ENCODE measurements around the gene CREBBP.
A peak's percentile ranks its signal among the peaks of the same experiment; 100 is the strongest.

The CREBBP gene

DNA sequence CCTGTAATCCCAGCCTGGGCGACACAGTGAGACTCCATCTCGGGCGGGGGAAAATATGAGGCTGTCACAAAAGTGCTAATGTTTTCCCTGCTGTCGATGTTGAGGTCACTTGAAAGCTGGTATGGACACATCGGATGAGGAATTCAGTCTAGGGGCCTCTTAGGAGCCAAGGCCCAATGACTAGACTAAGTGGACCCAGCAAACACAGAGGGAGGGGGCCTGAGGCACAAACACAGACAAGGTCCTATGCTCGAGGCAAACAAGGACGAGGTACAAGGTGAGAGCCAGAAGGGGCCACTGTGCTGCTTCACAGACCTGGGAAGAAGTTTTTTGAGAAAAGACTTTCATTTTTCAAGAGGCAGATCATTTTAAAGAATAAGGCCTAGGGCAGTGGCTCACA lies 178.4 kb downstream of the CREBBP start:
- DNase-seq, result no peak

DNA sequence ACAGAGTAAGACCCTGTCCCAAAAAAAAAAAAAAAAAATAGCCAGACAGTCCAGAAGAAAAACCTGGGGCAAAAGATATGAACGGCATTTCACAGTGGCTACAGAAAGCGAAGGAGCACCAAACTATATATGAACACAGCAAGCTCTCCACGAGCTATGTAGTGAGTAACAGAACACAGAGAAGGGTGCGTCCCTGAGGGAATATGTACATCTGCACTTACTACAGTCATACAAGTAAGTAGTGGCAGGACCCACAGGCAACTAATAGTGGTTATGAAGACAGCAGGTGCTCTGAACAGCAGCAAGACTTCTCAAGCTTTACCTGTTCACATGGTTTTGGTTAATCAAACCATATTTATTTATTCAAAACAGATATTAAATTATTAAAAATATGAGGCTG lies 179.0 kb downstream of the CREBBP start:
- DNase-seq, result no peak

DNA sequence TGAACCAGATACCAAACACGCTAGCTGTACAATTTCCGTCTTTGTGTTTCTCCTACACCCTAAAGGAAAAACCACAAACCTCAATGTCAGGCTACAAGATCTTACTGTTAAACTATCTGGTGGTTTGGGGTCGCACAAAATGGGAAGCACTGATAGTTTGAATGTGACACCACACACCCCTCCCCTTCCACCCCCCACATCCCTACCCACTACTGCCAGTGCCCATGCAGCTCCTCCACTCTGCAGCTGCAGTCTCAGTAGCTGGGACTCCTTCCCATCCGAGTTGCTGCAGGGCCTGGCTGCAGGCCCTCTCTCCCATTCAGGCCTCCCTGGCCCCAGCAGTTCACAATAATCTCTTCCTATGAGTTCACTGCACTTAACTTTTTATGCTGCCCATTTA lies 181.6 kb downstream of the CREBBP start:
- DNase-seq, result no peak

DNA sequence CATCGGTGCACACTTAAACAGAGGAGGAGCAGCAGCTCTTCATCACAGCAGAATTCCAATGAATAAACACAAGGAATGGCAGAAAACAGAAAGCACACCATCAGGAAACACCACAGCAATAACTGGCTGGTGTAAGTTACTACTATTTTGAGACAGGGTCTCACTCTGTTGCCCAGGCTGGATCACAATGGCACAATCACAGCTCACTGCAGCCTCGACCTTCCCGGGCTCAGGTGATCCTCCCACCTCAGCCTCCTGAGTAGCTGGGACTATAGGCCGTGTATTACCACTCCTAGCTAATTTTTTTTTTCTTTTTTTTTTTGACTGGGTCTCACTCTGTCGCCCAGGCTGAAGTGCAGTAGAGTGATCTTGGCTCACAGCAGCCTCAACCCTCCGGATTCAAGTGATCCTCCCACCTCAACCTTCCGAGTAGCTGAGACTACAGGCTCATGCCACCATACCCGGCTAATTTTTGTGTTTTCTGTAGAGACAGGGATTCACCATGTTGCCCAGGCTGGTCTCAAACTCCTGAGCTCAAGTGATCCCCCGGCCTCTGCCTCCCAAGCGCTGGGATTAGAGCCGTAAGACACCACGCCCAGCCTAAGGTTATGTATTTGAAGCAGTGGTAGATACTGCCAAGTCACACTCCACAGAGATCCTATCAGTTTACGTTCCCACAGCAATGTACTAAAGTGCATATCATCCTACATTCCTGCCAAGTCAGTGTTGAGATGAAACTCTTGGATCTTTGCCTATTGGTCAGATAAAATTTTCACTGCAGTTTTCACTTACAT lies 183.9 kb downstream of the CREBBP start:
- no peak for DNase-seq

DNA sequence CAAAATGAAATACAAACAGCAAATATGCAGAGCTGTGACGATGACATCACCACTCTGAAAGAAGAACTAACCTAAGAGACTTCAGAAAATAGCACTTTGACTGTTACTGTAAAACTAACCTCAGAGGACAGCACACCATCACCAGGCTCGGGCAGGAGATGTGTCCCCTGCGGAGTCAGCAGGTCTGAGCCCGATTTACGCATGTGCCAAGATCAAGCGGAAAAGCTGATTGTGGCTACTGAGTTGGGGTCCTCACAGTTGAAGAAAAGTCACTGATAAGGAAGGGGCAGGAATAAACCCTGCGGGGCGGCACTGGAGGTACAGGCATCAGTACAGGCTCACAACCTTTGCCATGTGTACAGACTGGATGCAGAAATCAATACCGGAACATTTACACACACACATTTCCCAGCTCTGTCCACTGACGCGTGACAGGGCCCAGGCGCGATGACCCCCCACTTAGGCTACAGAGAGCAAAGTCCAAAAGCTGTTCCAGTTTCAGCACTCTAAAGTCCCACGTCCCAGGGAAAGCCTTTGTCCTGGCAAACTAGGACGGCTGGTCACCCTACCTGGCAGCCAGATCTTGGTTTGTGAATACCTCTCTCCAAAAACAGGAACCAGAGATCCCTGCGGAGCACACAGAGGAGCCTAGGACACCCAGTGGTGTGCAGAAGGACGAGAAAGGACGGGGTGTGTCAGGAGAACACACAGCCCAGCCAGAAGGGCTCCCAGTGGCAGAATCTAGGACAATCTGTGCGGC lies 184.7 kb downstream of the CREBBP start:
- no peak for DNase-seq

DNA sequence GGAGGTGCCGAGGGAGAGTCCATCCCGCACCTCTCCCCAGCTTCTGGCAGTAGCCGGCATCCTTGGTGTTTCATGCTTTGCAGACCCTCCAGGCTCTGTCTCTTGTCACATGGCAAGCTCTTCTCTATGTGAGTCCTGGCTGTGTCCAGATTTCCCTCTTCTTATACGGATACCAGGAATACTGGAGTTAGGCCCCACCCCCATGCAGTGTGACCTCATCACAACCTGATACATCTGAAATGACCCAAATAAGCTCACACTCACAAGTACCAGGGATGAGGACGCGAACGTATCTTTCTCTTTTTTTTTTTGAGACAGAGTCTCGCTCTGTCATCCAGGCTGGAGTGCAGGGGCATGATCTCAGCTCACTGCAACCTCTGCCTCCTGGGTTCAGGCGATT lies 186.5 kb downstream of the CREBBP start:
- no peak for DNase-seq

DNA sequence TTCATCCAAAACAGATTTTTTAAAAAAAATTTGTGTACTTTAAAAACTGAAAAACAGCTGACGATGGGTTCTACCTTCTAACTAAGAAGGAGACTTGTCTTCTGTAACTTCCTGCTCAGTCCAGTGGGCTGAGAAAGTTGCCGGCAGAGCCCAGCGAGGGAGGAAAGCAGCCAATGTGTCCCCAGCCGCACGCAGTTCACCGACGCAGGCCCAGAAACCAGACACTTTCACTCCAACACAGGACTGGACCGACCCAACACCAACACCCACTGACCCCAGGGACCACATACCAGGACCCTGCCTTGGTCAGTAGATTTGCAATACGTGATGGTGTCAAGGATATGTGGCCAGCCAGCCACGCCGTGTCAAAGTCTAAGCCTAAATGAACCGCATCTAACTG lies 188.8 kb downstream of the CREBBP start:
- DNase-seq, result no peak

DNA sequence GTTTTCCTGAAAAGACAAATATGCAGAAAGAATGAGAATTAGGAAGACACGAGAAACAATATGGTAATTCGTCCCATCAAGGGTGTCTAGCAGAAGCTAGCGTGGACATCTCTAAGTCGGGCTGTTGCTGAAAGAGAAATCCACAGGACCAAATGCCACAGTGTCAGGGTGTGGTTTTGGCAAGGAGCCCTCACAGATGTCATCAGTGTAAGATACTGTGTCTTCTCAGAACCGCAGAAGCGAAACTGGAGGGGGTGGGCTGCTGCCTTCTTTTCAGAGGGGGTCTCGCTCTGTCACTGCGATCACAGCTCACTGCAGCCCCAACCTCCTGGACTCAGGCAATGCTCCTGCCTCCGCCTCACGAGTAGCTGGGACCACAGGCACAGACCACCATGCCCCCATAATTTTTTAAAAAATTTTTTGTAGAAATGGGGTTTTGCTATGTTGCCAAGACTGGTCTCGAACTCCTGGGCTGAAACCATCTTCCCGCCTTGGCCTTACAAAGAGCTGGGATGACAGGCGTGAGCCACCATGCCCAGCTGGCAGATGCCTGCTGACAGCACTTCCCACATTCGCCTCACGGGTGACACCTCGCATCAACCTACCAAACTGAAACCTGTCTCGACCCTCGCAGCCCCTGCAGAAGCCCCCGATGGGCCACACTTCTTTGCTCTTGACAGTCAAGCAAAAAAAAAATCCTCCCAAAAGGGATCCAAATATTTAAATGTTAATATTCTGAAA lies 189.4 kb downstream of the CREBBP start:
- DNase-seq, result no peak

DNA sequence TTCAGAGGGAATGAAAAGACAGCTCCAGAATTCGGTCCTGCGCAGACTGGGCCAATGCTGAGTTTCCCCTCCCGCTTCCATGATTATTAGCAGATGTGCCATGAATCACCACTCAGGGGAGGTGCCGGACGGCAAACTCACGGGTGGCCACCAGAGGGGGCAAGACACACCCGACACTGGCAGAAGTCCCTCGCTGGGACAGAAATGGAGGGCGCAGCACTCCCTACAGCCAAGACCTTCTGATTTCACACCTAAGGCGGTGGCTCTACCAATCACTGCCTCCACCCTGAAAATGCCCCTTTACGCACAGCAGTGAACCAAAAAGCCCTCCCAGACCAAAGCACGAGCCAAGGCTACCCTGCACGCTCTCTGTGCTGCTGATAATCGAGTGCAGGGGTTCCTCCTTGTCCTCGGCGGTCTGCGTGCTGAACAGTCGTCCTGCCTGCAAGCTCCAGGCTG lies 190.0 kb downstream of the CREBBP start:
- DNase-seq, result peak; percentile 59

DNA sequence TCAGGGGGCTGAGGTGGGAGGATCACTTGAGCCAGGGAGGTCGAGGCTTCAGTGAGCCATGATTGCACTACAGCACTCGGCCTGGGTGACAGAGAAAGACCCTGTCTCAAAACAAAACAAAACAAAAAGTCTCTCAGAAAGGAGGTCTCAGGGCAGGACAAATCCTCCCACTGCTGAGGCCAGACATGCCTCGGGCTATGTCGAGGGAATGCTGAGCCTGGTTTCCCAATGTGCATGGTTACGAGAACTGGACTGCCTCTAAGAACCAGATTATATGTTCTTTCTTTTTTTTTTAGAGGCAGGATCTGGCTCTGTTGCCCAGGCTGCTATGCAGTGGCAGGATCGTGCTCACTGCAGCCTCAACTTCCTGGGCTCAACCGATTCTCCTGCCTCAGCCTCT lies 190.8 kb downstream of the CREBBP start:
- no peak for DNase-seq

DNA sequence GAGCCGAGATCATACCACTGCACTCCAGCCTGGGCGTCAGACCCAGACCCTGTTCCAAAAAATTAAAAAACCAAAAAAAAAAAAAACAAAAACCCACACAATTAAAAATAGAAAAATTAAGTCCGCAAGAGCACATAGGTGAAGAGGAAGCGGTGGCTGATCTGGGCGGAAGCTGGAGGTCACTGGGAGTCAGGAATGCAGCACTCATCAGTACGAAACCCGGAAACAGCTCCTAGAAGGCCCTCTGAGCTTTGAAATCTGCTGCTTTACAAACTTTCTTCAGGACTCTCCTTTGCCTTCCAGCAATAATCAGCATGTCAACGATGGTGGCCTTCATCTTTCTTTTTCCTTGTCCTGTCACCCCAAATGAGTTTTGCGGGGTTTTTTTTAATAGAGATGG lies 192.7 kb downstream of the CREBBP start:
- no peak for DNase-seq

DNA sequence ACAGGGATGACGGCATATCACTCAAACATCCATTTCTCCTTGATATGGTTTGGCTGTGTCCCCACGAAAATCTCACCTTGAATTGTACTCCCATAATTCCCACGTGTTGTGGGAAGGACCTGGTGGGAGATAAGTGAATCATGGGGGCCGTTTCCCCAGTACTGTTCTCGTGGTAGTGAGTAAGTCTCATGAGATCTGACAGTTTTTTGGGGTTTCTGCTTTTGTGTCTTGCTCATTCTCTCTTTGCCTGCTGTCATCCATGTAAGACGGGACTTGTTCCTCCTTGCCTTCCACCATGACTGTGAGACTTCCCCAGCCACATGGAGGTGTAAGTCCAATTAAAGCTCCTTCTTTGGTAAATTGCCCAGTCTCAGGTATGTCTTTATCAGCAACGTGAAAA lies 193.5 kb downstream of the CREBBP start:
- no peak for DNase-seq

DNA sequence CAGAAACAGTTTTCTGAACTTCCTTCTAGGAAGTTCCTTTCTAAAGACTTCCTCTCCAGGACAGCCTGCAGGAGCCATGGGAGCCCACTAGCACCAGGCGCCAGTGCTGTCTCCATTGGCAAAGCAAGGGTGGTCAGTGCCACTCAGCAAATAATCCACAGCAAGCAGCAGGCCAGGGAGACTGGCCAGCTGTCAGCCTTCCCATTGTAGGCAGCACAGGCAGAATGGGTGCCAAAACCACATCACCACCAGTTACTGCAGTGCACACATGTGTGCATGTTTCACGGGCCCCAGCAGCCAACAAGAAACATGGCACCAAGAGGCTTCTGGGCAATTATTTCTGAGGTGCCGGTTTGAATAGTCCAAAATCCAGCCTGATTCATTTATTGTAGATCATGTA lies 199.3 kb downstream of the CREBBP start:
- no peak for DNase-seq

DNA sequence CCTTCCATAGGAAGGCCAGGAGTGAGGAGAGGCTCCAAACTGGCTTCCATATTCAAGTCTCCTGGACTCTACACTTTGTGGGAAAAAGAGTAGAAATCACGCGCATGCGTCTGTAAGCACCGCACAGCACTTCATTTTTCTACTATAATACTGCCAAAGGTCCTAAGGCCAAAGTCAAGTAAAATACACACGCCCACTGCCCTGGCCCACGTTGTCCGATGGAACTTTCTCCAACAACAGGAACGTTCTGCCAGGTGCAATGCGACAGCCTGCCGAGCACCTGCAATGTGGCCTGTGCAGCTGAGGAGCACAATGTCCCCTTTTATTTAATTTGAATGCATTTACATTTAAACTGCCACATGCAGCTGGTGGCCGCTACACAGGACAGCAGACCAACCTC lies 202.5 kb downstream of the CREBBP start:
- no peak for DNase-seq

DNA sequence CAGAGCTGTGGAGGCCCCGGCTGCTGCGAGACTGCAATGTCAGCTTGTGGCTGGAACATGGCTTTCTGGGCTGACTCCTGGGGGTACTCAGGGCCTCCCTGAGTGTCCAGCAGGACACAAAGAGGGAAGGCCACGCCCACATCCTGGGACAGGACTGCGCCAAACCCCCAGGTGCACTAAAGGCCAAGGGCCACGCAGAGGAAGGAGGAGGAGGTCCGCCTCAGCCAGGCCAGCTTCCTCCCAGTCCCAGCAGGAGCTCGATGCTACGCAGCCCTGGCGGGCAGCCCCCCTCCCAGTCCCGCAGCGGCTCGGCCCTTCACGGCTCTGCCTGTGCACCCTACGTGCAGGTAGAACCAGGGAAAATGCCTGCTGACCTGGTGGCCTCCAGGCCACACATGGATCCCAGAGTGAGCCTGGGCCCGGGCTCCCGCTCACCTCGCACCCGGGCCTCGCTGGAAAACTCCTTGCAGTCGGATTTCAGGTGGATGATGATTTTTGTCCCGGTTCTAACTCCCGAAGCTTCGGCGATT lies 204.8 kb downstream of the CREBBP start:
- DNase-seq, result no peak

All from activated gamma-delta T cell (primary cell).